GM21367 (cell line): ENCODE results near the gene SAE1.

ENCODE experiments used
- ATAC-seq: cut with Tn5 transposase; IDR thresholded peaks from one replicate; pipeline ENCODE4 v1.9.1; 2021; ENCODE audit not compliant: unreplicated experiment

Gene SAE1

GRCh38 chr19:47105874-47106273 lies 24.8 kb upstream of the SAE1 start:
- ATAC-seq: no peak

- no peak for ATAC-seq
Observed at GRCh38 chr19:47106821-47107201, 23.8 kb upstream of the SAE1 start.

- ATAC-seq: no peak
Observed at GRCh38 chr19:47107202-47107952, 23.3 kb upstream of the SAE1 start.

- ATAC-seq: no peak
Observed at GRCh38 chr19:47107953-47108746, 22.5 kb upstream of the SAE1 start.

- no peak for ATAC-seq
Observed at GRCh38 chr19:47109177-47109540, 21.5 kb upstream of the SAE1 start.

GRCh38 chr19:47109541-47110375 lies 20.9 kb upstream of the SAE1 start:
- ATAC-seq: no peak

GRCh38 chr19:47110521-47111005 lies 20.1 kb upstream of the SAE1 start:
- ATAC-seq: no peak

- no peak for ATAC-seq
Observed at GRCh38 chr19:47111006-47111621, 19.5 kb upstream of the SAE1 start.

GRCh38 chr19:47111682-47112165 lies 18.9 kb upstream of the SAE1 start:
- ATAC-seq: no peak

- no peak for ATAC-seq
Observed at GRCh38 chr19:47112166-47112996, 18.3 kb upstream of the SAE1 start.

GRCh38 chr19:47112997-47113849 lies 17.4 kb upstream of the SAE1 start, which contains the start of gene ZC3H4:
ZC3H4 (minus strand) TSS chr19:47113776; CDS start chr19:47112584, 1,192 bp downstream.
- peak; percentile 67 for ATAC-seq

GRCh38 chr19:47113850-47114651 lies 16.6 kb upstream of the SAE1 start:
- no peak for ATAC-seq

- ATAC-seq: no peak
Observed at GRCh38 chr19:47120470-47121067, 10.1 kb upstream of the SAE1 start.

- ATAC-seq: no peak
Observed at GRCh38 chr19:47122359-47123335, 8.0 kb upstream of the SAE1 start.

- no peak for ATAC-seq
Observed at GRCh38 chr19:47123406-47123805, 7.2 kb upstream of the SAE1 start.

GRCh38 chr19:47124937-47125668 lies 5.5 kb upstream of the SAE1 start:
- ATAC-seq: no peak
